Measurements from ENCODE around the gene LOXL1. TPM values are rescaled to one million over a fixed set of nuclear protein-coding genes. Genes with fewer than 3 reads are reported as not detected.
A peak's percentile ranks its signal among the peaks of the same experiment; 100 is the strongest.

The LOXL1 gene, protein sequence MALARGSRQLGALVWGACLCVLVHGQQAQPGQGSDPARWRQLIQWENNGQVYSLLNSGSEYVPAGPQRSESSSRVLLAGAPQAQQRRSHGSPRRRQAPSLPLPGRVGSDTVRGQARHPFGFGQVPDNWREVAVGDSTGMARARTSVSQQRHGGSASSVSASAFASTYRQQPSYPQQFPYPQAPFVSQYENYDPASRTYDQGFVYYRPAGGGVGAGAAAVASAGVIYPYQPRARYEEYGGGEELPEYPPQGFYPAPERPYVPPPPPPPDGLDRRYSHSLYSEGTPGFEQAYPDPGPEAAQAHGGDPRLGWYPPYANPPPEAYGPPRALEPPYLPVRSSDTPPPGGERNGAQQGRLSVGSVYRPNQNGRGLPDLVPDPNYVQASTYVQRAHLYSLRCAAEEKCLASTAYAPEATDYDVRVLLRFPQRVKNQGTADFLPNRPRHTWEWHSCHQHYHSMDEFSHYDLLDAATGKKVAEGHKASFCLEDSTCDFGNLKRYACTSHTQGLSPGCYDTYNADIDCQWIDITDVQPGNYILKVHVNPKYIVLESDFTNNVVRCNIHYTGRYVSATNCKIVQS
- polyA plus RNA-seq (2013, experiment 1 of 2) = 187 TPM
- 181 TPM for polyA plus RNA-seq (2013, experiment 2 of 2)

DNA sequence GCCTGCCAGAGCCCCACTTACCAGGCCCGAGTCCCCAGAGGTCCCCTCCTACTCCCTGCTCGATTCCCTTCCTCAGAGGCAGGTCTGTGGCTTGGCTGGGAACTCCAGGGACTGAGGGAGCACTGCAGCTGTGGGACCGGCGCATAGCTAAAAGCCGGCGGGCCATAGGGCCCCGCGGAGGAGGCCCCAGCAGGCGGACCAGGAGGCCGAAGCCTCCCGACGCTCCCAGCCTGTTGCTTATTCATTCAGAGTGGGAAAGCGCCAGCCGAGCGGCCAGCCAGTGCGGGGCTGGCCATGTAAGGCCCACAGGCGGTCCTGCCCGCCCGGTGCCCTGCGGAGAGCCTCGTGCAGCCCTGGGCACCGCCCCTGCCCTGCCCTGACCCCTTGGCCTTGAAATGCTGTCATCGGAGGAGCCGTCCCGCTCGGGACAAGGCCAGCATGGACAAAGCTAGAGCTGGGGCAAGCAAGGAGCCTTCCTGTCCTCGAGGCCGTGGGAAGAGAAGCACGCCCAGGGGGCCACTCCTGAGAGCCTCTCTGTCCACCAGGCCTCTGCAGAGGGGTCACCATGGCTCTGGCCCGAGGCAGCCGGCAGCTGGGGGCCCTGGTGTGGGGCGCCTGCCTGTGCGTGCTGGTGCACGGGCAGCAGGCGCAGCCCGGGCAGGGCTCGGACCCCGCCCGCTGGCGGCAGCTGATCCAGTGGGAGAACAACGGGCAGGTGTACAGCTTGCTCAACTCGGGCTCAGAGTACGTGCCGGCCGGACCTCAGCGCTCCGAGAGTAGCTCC is at the start of gene LOXL1:
Gene LOXL1, plus strand, starts transcription at position 244 of the 784 bp plus-strand sequence. Its CDS starts 322 bp downstream, at position 566.
- peak within 1 kb of the TSS; percentile 90 to 98 for H3K18ac ChIP-seq (ENCODE audit: low read depth in 1 of 2, low read length in 2 of 2)
- H3K79me1 ChIP-seq (replicated peaks; ENCODE audit: low read length, poor library complexity, severe bottlenecking) = peaks cover 7% of the 10 kb centered on the region
- H2BK12ac ChIP-seq (ENCODE audit: low read length in 2 of 2) = peak within 1 kb of the TSS; percentile 75 to 92
- DNase-seq = peak; percentile 92
- peak within 1 kb of the TSS; percentile 77 to 96 for H3K4me3 ChIP-seq (ENCODE audit: insufficient read depth in 1 of 2, low read depth in 1 of 2, low read length in 2 of 2)
- peak within 1 kb of the TSS; percentile 95 for H4K91ac ChIP-seq (ENCODE audit: low read length)
- H3K36me3 ChIP-seq (ENCODE audit: control insufficient read depth in 1 of 2, insufficient read depth in 2 of 2, low read depth in 1 of 2, low read length in 2 of 2) = peaks cover 2 to 19% of the 10 kb centered on the region in 2 experiments
- H3K27me3 ChIP-seq (ENCODE audit: control insufficient read depth in 1 of 2, insufficient read depth in 1 of 2, low read length in 2 of 2) = no peaks in the 10 kb centered on the region
- peak within 1 kb of the TSS; percentile 66 for H4K8ac ChIP-seq (ENCODE audit: low read length)
- peak within 1 kb of the TSS; percentile 90 for H3K9ac ChIP-seq (ENCODE audit: low read length)
- H2BK5ac ChIP-seq (ENCODE audit: low read depth, low read length, poor library complexity, severe bottlenecking) = peak within 1 kb of the TSS; percentile 75
- H3K4ac ChIP-seq (ENCODE audit: low read depth in 1 of 2, low read length in 2 of 2) = peak within 1 kb of the TSS; percentile 75 to 91
- H3K9me3 ChIP-seq (ENCODE audit: control insufficient read depth, low read length) = no peaks in the 10 kb centered on the region
- H2BK15ac ChIP-seq (ENCODE audit: low read depth, poor library complexity, severe bottlenecking) = peak within 1 kb of the TSS; percentile 97
- H3K4me2 ChIP-seq (ENCODE audit: low read length, poor library complexity, severe bottlenecking) = peak within 1 kb of the TSS; percentile 85
- H2BK120ac ChIP-seq (ENCODE audit: low read depth, low read length) = peak within 1 kb of the TSS; percentile 91
- peak within 1 kb of the TSS in 1 of 2 experiments; percentile 92 for H3K14ac ChIP-seq (ENCODE audit: low read length in 2 of 2)
- H3K4me1 ChIP-seq (ENCODE audit: control insufficient read depth, insufficient read depth, low read depth, low read length) = peaks cover 64% of the 10 kb centered on the region
- H3K23ac ChIP-seq (ENCODE audit: low read length in 2 of 2) = peak within 1 kb of the TSS in 1 of 2 experiments; percentile 91
- under 1% methylated on average over 47 of the region's 47 CpGs for WGBS
- H2AFZ ChIP-seq (ENCODE audit: low read depth, low read length) = peak within 1 kb of the TSS; percentile 60
- H3K27ac ChIP-seq (ENCODE audit: low read length, poor library complexity, severe bottlenecking) = peak within 1 kb of the TSS; percentile 96
- peak within 1 kb of the TSS; percentile 73 for H2AK5ac ChIP-seq (ENCODE audit: low read length, severe bottlenecking)

DNA sequence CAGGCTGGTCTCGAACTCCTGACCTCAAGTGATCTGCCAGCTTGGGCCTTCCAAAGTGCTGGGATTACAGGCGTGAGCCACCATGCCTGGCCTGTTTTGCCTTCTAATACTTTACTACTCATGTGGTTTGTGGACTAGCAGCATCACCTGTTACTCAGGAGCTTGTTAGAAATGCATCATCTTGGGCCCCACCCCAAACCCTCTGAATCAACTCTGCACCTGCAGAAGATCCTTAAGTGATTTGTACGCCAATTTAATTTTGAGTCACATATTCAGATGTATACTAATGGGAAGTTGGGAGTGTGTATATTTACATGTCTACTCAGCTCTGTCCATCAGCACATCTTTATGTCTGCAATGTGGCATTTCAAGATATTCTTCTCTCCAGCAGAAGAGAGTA is 46.8 kb upstream of the LOXL1 start:
- H4K8ac ChIP-seq (ENCODE audit: low read length) = no peak overlapping the region
- peaks cover 34 to 40% of the 10 kb centered on the region in 2 experiments for H3K27me3 ChIP-seq (ENCODE audit: control insufficient read depth in 1 of 2, insufficient read depth in 1 of 2, low read length in 2 of 2)
- H3K23ac ChIP-seq (ENCODE audit: low read length in 2 of 2) = no peak overlapping the region
- H3K4me3 ChIP-seq (ENCODE audit: insufficient read depth in 1 of 2, low read depth in 1 of 2, low read length in 2 of 2) = no peak overlapping the region
- no peak overlapping the region for H3K4me2 ChIP-seq (ENCODE audit: low read length, poor library complexity, severe bottlenecking)
- H3K14ac ChIP-seq (ENCODE audit: low read length in 2 of 2) = no peak overlapping the region
- H3K79me1 ChIP-seq (replicated peaks; ENCODE audit: low read length, poor library complexity, severe bottlenecking) = no peaks in the 10 kb centered on the region
- no peak overlapping the region for H2BK12ac ChIP-seq (ENCODE audit: low read length in 2 of 2)
- no peak overlapping the region for H2BK120ac ChIP-seq (ENCODE audit: low read depth, low read length)
- no peak overlapping the region for H2AK5ac ChIP-seq (ENCODE audit: low read length, severe bottlenecking)
- H2BK15ac ChIP-seq (ENCODE audit: low read depth, poor library complexity, severe bottlenecking) = no peak overlapping the region
- H3K36me3 ChIP-seq (ENCODE audit: control insufficient read depth in 1 of 2, insufficient read depth in 2 of 2, low read depth in 1 of 2, low read length in 2 of 2) = no peaks in the 10 kb centered on the region
- H3K9me3 ChIP-seq (ENCODE audit: control insufficient read depth, low read length) = no peaks in the 10 kb centered on the region
- no peak overlapping the region for H3K27ac ChIP-seq (ENCODE audit: low read length, poor library complexity, severe bottlenecking)
- whole genome bisulfite sequencing = 85% methylated on average over 2 of the region's 3 CpGs
- no peak overlapping the region for H3K18ac ChIP-seq (ENCODE audit: low read depth in 1 of 2, low read length in 2 of 2)
- H2BK5ac ChIP-seq (ENCODE audit: low read depth, low read length, poor library complexity, severe bottlenecking) = no peak overlapping the region
- no peak for DNase-seq
- no peak overlapping the region for H3K9ac ChIP-seq (ENCODE audit: low read length)
- no peak overlapping the region for H2AFZ ChIP-seq (ENCODE audit: low read depth, low read length)
- H4K91ac ChIP-seq (ENCODE audit: low read length) = no peak overlapping the region
- no peak overlapping the region for H3K4ac ChIP-seq (ENCODE audit: low read depth in 1 of 2, low read length in 2 of 2)
- no peaks in the 10 kb centered on the region for H3K4me1 ChIP-seq (ENCODE audit: control insufficient read depth, insufficient read depth, low read depth, low read length)

DNA sequence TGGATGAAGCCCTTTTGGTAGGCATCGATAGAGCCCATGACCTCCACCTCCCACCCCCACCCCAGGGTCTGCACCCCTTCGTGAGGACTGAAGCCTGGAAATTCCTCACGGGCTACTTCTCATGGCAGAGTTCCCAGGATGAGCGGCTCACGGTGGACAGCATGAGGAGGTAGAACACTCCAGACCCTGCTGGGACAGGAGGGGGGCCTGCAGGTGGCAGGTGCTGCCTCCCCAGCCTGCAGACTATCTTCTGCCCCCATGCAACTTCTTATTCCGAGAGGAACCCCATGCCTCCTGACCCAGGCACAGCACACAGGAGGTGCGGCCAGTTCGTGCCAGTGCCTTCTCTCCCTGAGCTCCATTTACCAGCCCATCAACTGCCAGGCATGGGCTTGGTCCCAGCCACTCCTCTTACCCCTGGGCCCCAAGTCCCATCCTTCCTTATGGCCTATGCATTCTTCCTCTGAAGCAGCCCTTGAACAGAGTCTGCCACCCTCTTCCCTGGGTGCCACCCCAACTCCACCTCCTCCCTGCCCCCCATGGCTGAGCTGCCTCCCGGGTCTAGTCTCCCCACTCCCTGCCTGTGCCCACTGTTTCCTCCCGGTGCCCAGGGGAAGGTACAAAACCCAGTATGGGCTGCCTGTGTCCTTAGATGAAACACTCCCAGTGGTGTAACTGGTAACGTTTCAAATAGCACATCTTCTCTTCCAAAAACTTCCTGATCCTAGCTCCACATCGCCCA is 44.5 kb upstream of the LOXL1 start:
- H2BK120ac ChIP-seq (ENCODE audit: low read depth, low read length) = no peak overlapping the region
- no peak overlapping the region for H3K27ac ChIP-seq (ENCODE audit: low read length, poor library complexity, severe bottlenecking)
- no peak overlapping the region for H4K91ac ChIP-seq (ENCODE audit: low read length)
- no peak overlapping the region for H4K8ac ChIP-seq (ENCODE audit: low read length)
- no peak for DNase-seq
- no peak overlapping the region for H3K4me2 ChIP-seq (ENCODE audit: low read length, poor library complexity, severe bottlenecking)
- H3K36me3 ChIP-seq (ENCODE audit: control insufficient read depth in 1 of 2, insufficient read depth in 2 of 2, low read depth in 1 of 2, low read length in 2 of 2) = no peaks in the 10 kb centered on the region
- no peak overlapping the region for H2AFZ ChIP-seq (ENCODE audit: low read depth, low read length)
- no peak overlapping the region for H2BK5ac ChIP-seq (ENCODE audit: low read depth, low read length, poor library complexity, severe bottlenecking)
- no peak overlapping the region for H3K4ac ChIP-seq (ENCODE audit: low read depth in 1 of 2, low read length in 2 of 2)
- H2AK5ac ChIP-seq (ENCODE audit: low read length, severe bottlenecking) = no peak overlapping the region
- no peak overlapping the region for H3K18ac ChIP-seq (ENCODE audit: low read depth in 1 of 2, low read length in 2 of 2)
- H3K14ac ChIP-seq (ENCODE audit: low read length in 2 of 2) = no peak overlapping the region
- no peak overlapping the region for H3K4me3 ChIP-seq (ENCODE audit: insufficient read depth in 1 of 2, low read depth in 1 of 2, low read length in 2 of 2)
- peaks cover 52% of the 10 kb centered on the region in 2 experiments for H3K27me3 ChIP-seq (ENCODE audit: control insufficient read depth in 1 of 2, insufficient read depth in 1 of 2, low read length in 2 of 2)
- no peak overlapping the region for H3K9ac ChIP-seq (ENCODE audit: low read length)
- no peaks in the 10 kb centered on the region for H3K4me1 ChIP-seq (ENCODE audit: control insufficient read depth, insufficient read depth, low read depth, low read length)
- no peak overlapping the region for H2BK15ac ChIP-seq (ENCODE audit: low read depth, poor library complexity, severe bottlenecking)
- no peaks in the 10 kb centered on the region for H3K9me3 ChIP-seq (ENCODE audit: control insufficient read depth, low read length)
- H3K79me1 ChIP-seq (replicated peaks; ENCODE audit: low read length, poor library complexity, severe bottlenecking) = no peaks in the 10 kb centered on the region
- H2BK12ac ChIP-seq (ENCODE audit: low read length in 2 of 2) = no peak overlapping the region
- WGBS = 81% methylated on average over 12 of the region's 12 CpGs
- H3K23ac ChIP-seq (ENCODE audit: low read length in 2 of 2) = no peak overlapping the region

All from mesenchymal stem cell (in vitro differentiated cells and primary cell).